ENCODE data around the gene STOML1.

STOML1 gene

GRCh38 chr15:73928971-73929627, 63.0 kb downstream of the STOML1 start:
- H3K27ac ChIP-seq (ENCODE audit: low read length) = no peak overlapping the region
- no peak overlapping the region for H3K4me3 ChIP-seq (ENCODE audit: low read length)
- no peaks in the 10 kb centered on the region for H3K36me3 ChIP-seq (ENCODE audit: insufficient read depth, low read depth, low read length)
- no peaks in the 10 kb centered on the region for H3K9me3 ChIP-seq (ENCODE audit: insufficient read depth, low read depth, low read length)
- H3K4me1 ChIP-seq (ENCODE audit: insufficient read depth, low read length) = peaks cover 16% of the 10 kb centered on the region
- no peak overlapping the region for H3K9ac ChIP-seq (ENCODE audit: low read depth, low read length)
- H3K27me3 ChIP-seq (ENCODE audit: insufficient read depth, low read length) = peaks cover 30% of the 10 kb centered on the region; the same call in 1 of the 2 replicates
